GM19467 (cell line): ENCODE data around the gene LTBP1.

Experiments
- ATAC-seq: cut with Tn5 transposase; IDR thresholded peaks from one replicate; pipeline ENCODE4 v1.9.1; 2021; ENCODE audit warnings: mild to moderate bottlenecking, moderate library complexity; ENCODE audit not compliant: unreplicated experiment

LTBP1 gene

GRCh38 chr2:32931945-32932709 lies 14.6 kb upstream of the LTBP1 start:
- no peak for ATAC-seq

GRCh38 chr2:32932825-32933755 lies 13.7 kb upstream of the LTBP1 start:
- ATAC-seq: no peak

GRCh38 chr2:32933756-32934095 lies 13.0 kb upstream of the LTBP1 start:
- no peak for ATAC-seq

GRCh38 chr2:32937602-32938448 lies 8.9 kb upstream of the LTBP1 start:
- no peak for ATAC-seq

- no peak for ATAC-seq
These were observed 7.8 kb upstream of the LTBP1 start for GRCh38 chr2:32938934-32939333.

- no peak for ATAC-seq
These were observed 6.3 kb upstream of the LTBP1 start for GRCh38 chr2:32940316-32940997.

GRCh38 chr2:32941944-32942690 lies 4.6 kb upstream of the LTBP1 start:
- no peak for ATAC-seq

GRCh38 chr2:32942793-32943485 lies 3.8 kb upstream of the LTBP1 start:
- no peak for ATAC-seq

GRCh38 chr2:32945286-32945685 lies 1.5 kb upstream of the LTBP1 start:
- ATAC-seq: no peak

- ATAC-seq: peak; percentile 37
These were observed 327 bp downstream of the LTBP1 start for GRCh38 chr2:32947076-32947483.

GRCh38 chr2:32947484-32948143 lies 861 bp downstream of the LTBP1 start:
- ATAC-seq: peak; percentile 31

GRCh38 chr2:32948266-32948665 lies 1.5 kb downstream of the LTBP1 start:
- ATAC-seq: no peak

GRCh38 chr2:32949260-32949659 lies 2.5 kb downstream of the LTBP1 start:
- no peak for ATAC-seq

- no peak for ATAC-seq
These were observed 4.9 kb downstream of the LTBP1 start for GRCh38 chr2:32951672-32952071.

GRCh38 chr2:32952761-32953476 lies 6.2 kb downstream of the LTBP1 start:
- ATAC-seq: no peak

- no peak for ATAC-seq
These were observed 7.5 kb downstream of the LTBP1 start for GRCh38 chr2:32954206-32954605.

GRCh38 chr2:32958821-32959220 lies 12.1 kb downstream of the LTBP1 start:
- no peak for ATAC-seq

- no peak for ATAC-seq
These were observed 13.5 kb downstream of the LTBP1 start for GRCh38 chr2:32960238-32960637.
